GM19043 (cell line): ENCODE measurements around the gene IL4I1.

Experiments
- ATAC-seq: cut with Tn5 transposase; IDR thresholded peaks from one replicate; pipeline ENCODE4 v1.9.1; 2021; ENCODE audit warnings: low read depth; ENCODE audit not compliant: unreplicated experiment

IL4I1 gene

DNA sequence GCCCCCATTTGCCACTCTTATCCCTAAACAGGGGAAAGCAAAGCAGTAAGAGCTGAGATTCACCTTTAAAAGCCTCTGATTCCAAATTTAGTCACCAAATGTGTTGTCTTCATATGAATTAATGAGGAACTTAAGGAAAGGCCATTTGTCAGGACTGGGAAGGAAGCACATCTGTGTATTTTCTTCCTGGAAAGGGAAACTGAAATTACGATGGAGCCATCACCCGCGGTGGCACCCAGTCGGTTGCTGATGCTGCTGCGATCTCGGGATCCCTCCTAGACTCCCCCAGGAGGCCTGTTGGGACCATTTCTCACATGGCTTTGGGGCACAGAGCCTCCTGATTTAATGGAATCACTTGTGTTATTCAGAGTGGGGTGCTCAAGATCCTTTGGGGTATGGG, 7.4 kb upstream of the IL4I1 start:
- ATAC-seq, result no peak

GRCh38 chr19:49895566-49896297, 955 bp downstream of the IL4I1 start:
- no peak for ATAC-seq

DNA sequence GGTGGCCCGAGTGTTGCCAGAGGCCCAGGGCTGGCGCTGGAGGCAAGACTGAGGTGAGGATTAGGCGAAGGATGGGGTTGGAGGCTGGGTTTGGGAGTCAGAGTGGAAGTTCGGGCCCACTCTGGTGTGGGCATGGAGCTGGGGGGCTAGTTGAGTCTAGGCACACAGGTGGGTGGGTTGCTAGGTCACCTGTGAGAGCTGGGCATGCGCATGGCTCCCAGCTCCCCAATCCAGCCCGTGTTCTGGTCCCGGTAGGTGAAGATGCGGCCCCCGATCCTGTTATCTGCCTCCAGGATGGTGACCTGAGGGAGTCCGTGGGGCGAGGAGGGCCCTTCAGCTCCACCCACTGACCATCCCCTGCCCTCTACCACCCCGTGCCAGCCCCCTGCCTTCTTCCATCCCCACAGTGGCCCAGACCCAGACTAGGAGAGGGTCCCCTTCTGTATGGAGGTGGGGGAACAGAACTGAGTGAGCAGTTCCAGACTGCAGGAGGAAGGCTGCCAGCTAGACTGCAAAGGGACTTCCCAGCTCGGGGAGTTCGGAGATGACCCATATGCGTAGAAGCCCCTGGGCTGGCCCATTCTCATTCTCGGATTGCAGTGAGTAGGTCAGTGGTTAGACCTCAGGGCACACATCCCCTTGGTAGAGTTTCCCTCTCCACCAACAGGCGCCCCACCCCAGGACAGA, 1.7 kb downstream of the IL4I1 start:
- ATAC-seq, result no peak

GRCh38 chr19:49894011-49894664, 2.5 kb downstream of the IL4I1 start:
- ATAC-seq, result no peak

GRCh38 chr19:49892716-49893115, 4.0 kb downstream of the IL4I1 start:
- ATAC-seq, result no peak

- ATAC-seq, result no peak
Observed at GRCh38 chr19:49891393-49891792, 5.3 kb downstream of the IL4I1 start.

- ATAC-seq, result no peak
Observed at GRCh38 chr19:49890349-49891311, 6.1 kb downstream of the IL4I1 start.

GRCh38 chr19:49889687-49890348, 6.9 kb downstream of the IL4I1 start:
- no peak for ATAC-seq

- ATAC-seq, result no peak
Observed at GRCh38 chr19:49889038-49889686, 7.5 kb downstream of the IL4I1 start.

GRCh38 chr19:49888510-49888824, 8.2 kb downstream of the IL4I1 start:
- ATAC-seq, result no peak

GRCh38 chr19:49887665-49888509, 8.8 kb downstream of the IL4I1 start:
- no peak for ATAC-seq

- no peak for ATAC-seq
Observed at GRCh38 chr19:49887037-49887664, 9.5 kb downstream of the IL4I1 start.

DNA sequence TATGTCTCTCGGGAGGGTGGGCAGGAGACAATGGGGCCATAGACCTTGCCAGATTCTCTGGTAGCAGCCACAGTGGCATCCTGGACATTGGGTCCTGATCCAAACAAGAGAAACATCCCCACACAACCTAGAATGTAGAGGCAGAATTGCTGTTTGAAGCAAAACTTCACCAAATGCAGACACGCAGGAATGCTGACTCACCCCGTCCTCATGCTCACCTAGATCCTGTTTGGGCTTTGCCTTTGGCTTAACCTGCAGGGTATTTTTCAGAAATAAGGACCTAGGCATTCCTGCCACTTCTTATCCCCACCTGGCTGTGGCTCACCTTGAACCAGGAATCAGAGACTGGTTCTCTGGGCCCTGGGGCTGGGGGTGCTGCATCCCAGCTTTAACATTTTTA, 11.9 kb downstream of the IL4I1 start:
- ATAC-seq, result no peak

- no peak for ATAC-seq
Observed at GRCh38 chr19:49884109-49884508, 12.6 kb downstream of the IL4I1 start.

DNA sequence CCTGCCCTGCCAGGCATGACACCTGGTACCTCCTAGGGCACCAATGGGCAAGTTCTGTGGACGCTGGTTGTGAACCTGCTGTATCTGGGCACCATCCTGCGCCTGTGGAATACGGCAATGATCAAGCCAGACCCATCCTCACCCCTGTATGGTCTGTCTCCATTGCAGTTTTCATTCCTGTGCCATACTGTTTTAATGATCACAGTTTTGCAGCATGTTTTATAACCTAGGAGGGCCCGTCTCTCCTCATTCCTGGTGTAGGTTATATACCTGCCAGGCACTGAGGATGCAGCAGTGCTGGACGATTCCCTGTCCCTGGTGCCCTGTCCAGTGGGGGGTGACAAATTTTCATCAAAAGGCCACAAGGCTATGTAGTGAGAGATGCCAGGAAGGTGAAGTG, 13.6 kb downstream of the IL4I1 start:
- ATAC-seq, result no peak

- ATAC-seq, result no peak
Observed at GRCh38 chr19:49882643-49883042, 14.0 kb downstream of the IL4I1 start.

DNA sequence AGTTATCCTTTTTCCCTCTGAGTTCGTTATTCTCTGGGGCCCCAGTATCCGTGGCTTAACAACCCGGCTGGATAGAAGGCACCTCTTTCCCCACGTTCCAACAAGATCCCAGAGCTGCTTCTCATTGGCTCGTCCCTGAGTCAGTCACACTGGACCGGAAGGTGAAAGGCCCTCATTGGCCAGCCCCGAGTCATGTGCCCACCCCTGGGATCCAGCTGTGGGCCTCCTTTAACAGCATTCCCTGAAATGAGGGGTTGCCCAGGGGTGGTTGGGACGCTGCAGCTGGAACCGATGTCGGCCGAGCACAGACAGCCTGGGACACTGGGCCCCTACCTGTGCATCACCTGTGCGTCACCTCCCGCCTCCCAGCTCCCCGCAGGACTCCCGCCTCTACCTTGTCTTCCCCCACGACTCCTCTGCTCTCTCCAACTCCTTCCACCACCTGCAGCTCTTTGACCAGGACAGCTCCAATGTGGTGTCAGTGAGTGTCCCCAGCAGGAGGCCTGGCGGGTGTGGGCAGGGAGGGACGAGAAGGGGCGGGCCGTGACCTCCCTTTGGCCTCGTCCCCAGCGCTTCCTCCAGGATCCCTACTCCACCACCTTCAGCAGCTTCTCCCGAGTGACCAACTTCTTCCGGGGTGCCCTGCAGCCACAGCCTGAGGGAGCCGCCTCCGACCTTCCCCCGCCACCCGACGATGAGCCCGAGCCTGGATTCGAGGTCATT, 14.9 kb downstream of the IL4I1 start:
- no peak for ATAC-seq

DNA sequence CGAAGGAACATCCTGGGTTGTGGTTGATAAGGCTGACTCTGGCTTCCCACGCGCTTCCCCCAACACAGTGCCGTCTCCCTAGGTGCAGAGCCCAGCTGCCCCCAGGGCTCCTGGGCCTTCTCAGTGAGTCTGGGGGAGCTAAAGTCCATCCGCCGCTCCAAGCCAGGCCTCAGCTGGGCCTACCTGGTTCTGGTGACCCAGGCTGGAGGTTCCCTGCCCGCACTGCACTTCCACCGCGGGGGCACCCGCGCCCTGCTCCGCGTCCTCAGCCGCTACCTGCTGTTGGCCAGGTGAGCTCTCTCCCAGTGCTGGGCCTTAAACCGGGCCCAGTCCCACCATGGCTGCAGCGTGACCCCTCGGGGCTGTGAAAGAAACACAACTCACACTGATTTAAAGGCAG, 15.5 kb downstream of the IL4I1 start:
- no peak for ATAC-seq
